Progenitor cell of endocrine pancreas (in vitro differentiated cells): Measurements from ENCODE around the gene WDFY2. TPM values are rescaled to one million over a fixed set of nuclear protein-coding genes. Genes with fewer than 3 reads are reported as not detected.

Source experiments
- DNase-seq: peaks from one replicate; pipeline ENCODE4 v3.0.0; 2021; ENCODE audit warnings: low spot score; ENCODE audit not compliant: unreplicated experiment
- H3K27ac Mint-ChIP-seq: 2 replicates; pipeline ENCODE4 v1.8.0; 2021; ENCODE audit warnings: mild to moderate bottlenecking, moderate library complexity, mixed read lengths
- H3K27me3 Mint-ChIP-seq: 2 replicates; pipeline ENCODE4 v1.8.0; 2021; ENCODE audit warnings: mixed read lengths
- H3K36me3 Mint-ChIP-seq: 2 replicates; pipeline ENCODE4 v1.8.0; 2022; ENCODE audit warnings: mixed read lengths; ENCODE audit not compliant: insufficient read depth
- H3K4me1 Mint-ChIP-seq: 2 replicates; pipeline ENCODE4 v1.8.0; 2021; ENCODE audit warnings: low read depth, mixed read lengths
- H3K4me3 Mint-ChIP-seq: 2 replicates; pipeline ENCODE4 v1.8.0; 2021; ENCODE audit warnings: low read depth, mild to moderate bottlenecking, moderate library complexity, mixed read lengths
- H3K9me3 Mint-ChIP-seq: 2 replicates; pipeline ENCODE4 v1.8.0; 2021; ENCODE audit warnings: low read depth, mixed read lengths
- total RNA-seq: library from RNA; stranded (reverse); gene quantifications from 2 replicates; pipeline ENCODE4 v1.2.1, GENCODE V29; 2021
- TF ChIP-seq, protein P1 (sequence below): fragments of 200-600 bp; sonication (generic); IDR thresholded peaks from one replicate; pipeline ENCODE4 v1.5.0; 2021; ENCODE audit warnings: antibody characterized with exemption, mild to moderate bottlenecking; ENCODE audit not compliant: unreplicated experiment

The WDFY2 gene
- total RNA-seq, 1 donor from 2014 or later: 17.2 TPM

DNA sequence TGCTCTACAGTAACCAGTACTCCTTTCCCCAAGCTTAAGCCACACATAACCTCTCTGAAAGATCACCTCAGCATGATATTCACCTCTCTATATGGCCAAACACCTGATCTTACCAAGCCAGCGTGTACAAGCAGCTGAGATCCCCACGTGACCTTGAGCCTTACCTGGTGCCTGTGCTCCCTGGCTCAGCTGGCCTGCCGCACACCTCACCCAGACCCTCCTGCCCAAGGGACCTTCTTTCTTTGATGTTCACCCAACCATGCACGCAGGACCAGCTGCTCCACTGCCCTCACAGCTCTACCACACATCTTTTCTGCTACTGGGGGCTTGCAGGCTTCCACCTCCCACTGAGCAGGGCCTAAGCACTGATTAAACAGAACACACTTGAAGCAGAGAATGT is 210.7 kb downstream of the WDFY2 start:
- Mint-ChIP-seq H3K4me1 (no peaks in the 10 kb centered on the region), H3K4me3 (no peak overlapping the region), H3K36me3 (peaks cover 2% of the 10 kb centered on the region), H3K9me3 (no peaks in the 10 kb centered on the region), H3K27ac (no peak overlapping the region), H3K27me3 (no peaks in the 10 kb centered on the region)
- TF ChIP-seq, protein P1, sequence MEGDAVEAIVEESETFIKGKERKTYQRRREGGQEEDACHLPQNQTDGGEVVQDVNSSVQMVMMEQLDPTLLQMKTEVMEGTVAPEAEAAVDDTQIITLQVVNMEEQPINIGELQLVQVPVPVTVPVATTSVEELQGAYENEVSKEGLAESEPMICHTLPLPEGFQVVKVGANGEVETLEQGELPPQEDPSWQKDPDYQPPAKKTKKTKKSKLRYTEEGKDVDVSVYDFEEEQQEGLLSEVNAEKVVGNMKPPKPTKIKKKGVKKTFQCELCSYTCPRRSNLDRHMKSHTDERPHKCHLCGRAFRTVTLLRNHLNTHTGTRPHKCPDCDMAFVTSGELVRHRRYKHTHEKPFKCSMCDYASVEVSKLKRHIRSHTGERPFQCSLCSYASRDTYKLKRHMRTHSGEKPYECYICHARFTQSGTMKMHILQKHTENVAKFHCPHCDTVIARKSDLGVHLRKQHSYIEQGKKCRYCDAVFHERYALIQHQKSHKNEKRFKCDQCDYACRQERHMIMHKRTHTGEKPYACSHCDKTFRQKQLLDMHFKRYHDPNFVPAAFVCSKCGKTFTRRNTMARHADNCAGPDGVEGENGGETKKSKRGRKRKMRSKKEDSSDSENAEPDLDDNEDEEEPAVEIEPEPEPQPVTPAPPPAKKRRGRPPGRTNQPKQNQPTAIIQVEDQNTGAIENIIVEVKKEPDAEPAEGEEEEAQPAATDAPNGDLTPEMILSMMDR: no peak
- DNase-seq: no peak

DNA sequence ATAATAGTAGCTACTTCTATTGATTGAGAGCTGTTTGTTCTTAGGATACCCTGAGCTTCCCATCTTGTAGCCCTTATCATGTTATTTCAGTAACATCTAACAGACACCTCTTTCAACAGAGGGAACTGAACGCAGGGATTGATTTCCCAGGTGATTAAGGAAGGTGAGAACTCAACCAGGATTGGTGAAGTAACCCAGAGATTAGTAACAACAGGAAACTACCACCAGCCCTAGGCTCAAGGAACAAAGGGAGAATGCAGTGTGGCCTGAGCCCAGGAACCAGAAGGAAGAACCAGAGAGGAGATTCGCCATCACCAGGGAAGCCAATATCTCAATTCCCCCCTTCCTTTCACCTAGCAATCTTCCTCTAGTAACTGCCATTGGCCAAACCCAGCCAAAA is 211.2 kb downstream of the WDFY2 start:
- no peaks in the 10 kb centered on the region for H3K27me3 Mint-ChIP-seq
- TF ChIP-seq, protein P1: no peak
- no peak overlapping the region for H3K4me3 Mint-ChIP-seq
- no peak overlapping the region for H3K27ac Mint-ChIP-seq
- H3K9me3 Mint-ChIP-seq: no peaks in the 10 kb centered on the region
- no peak for DNase-seq
- H3K4me1 Mint-ChIP-seq: no peaks in the 10 kb centered on the region
- peaks cover 2% of the 10 kb centered on the region for H3K36me3 Mint-ChIP-seq

DNA sequence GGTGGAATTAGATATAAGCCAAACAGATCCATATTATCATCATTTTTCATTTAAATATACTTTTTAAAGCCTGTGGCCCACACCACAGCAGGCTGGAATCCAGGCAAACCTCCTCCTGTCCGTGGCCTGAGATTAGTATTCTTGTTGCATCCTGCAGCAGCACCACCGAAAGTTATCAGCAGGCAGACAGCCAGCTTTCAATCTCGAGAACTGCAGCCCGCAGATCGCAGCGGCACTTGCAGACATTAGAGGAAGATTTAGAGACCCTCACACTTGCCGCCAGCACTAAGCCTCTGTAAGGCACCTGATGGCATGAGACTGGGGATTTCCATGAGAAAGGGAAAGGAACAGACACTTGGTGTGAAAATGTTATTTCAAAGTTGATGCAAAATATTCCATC is 212.3 kb downstream of the WDFY2 start:
- Mint-ChIP-seq H3K27me3 (no peaks in the 10 kb centered on the region), H3K9me3 (no peaks in the 10 kb centered on the region), H3K27ac (no peak overlapping the region), H3K4me1 (no peaks in the 10 kb centered on the region), H3K36me3 (peaks cover 2% of the 10 kb centered on the region), H3K4me3 (no peak overlapping the region)
- TF ChIP-seq, protein P1: no peak
- no peak for DNase-seq

- H3K27ac Mint-ChIP-seq: peak overlapping the region; percentile 4
- DNase-seq: peak; percentile 35
- H3K4me1 Mint-ChIP-seq: peaks cover 2% of the 10 kb centered on the region
- no peaks in the 10 kb centered on the region for H3K27me3 Mint-ChIP-seq
- TF ChIP-seq, protein P1: peak; percentile 72
- no peak overlapping the region for H3K4me3 Mint-ChIP-seq
- H3K9me3 Mint-ChIP-seq: no peaks in the 10 kb centered on the region
- H3K36me3 Mint-ChIP-seq: peaks cover under 1% of the 10 kb centered on the region
Measured at GRCh38 chr13:51797664-51798488, 213.6 kb downstream of the WDFY2 start.

GRCh38 chr13:51799261-51799660 is 215.0 kb downstream of the WDFY2 start:
- no peak for DNase-seq
- no peaks in the 10 kb centered on the region for H3K27me3 Mint-ChIP-seq
- H3K4me3 Mint-ChIP-seq: no peak overlapping the region
- no peaks in the 10 kb centered on the region for H3K9me3 Mint-ChIP-seq
- TF ChIP-seq, protein P1: no peak
- peaks cover 5% of the 10 kb centered on the region for H3K4me1 Mint-ChIP-seq
- H3K36me3 Mint-ChIP-seq: no peaks in the 10 kb centered on the region
- no peak overlapping the region for H3K27ac Mint-ChIP-seq
